IPS-18c (cell line): ENCODE measurements around the gene BRCA1.
A peak's percentile ranks its signal among the peaks of the same experiment; 100 is the strongest.
"Not testable (repeated sequence)": the region's sequence is repeated elsewhere in the genome, so short reads cannot be mapped to it uniquely, and the experiment has no call there.

Source experiments
- H3K4me3 ChIP-seq: 2 replicates; pipeline ENCODE4 v1.7.0; 2013; ENCODE audit warnings: low read depth, mild to moderate bottlenecking, low read length, moderate library complexity; ENCODE audit not compliant: insufficient read depth
- H3K9me3 ChIP-seq: one replicate; pipeline ENCODE4 v1.6.1; 2013; ENCODE audit warnings: mild to moderate bottlenecking, low read length, moderate library complexity; ENCODE audit not compliant: control insufficient read depth, insufficient read depth

BRCA1 gene

GRCh38 chr17:43125133-43125966, at the start of gene BRCA1:
BRCA1 (minus strand) TSS chr17:43125364; CDS start chr17:43124096, 1,268 bp downstream.
- Histone ChIP-seq H3K4me3 (peak within 1 kb of the TSS; percentile 83), H3K9me3 (peaks cover 2% of the 10 kb centered on the region)

GRCh38 chr17:43171586-43172487, 46.7 kb upstream of the BRCA1 start:
- peak overlapping the region; percentile 97 for H3K4me3 ChIP-seq
- no peaks in the 10 kb centered on the region for H3K9me3 ChIP-seq

GRCh38 chr17:43170766-43171585, 45.8 kb upstream of the BRCA1 start, which contains the start of gene NBR1:
NBR1 (plus strand) TSS chr17:43171214; CDS start chr17:43175800, 4,586 bp downstream.
- H3K9me3 ChIP-seq = no peaks in the 10 kb centered on the region
- peak within 1 kb of the TSS; percentile 97 for H3K4me3 ChIP-seq

- Histone ChIP-seq H3K9me3 (no peaks in the 10 kb centered on the region), H3K4me3 (peak overlapping the region; percentile 97)
Measured at GRCh38 chr17:43170140-43170765, 45.1 kb upstream of the BRCA1 start.

GRCh38 chr17:43169561-43170139, 44.5 kb upstream of the BRCA1 start:
- peak overlapping the region; percentile 97 for H3K4me3 ChIP-seq
- H3K9me3 ChIP-seq = no peaks in the 10 kb centered on the region

- not testable (repeated sequence) for H3K4me3 ChIP-seq
Measured at GRCh38 chr17:43165971-43166370, 40.8 kb upstream of the BRCA1 start.

GRCh38 chr17:43159957-43160356, 34.8 kb upstream of the BRCA1 start:
- not testable (repeated sequence) for H3K9me3 ChIP-seq

More at GRCh38 chr17:43165971-43166370, 40.8 kb upstream of the BRCA1 start:
- not testable (repeated sequence) for H3K9me3 ChIP-seq

GRCh38 chr17:43159232-43159631, 34.1 kb upstream of the BRCA1 start:
- H3K4me3 ChIP-seq = not testable (repeated sequence)

More at GRCh38 chr17:43159957-43160356, 34.8 kb upstream of the BRCA1 start:
- H3K4me3 ChIP-seq = not testable (repeated sequence)

GRCh38 chr17:43155666-43156065, 30.5 kb upstream of the BRCA1 start:
- no peak overlapping the region for H3K4me3 ChIP-seq

More at GRCh38 chr17:43159232-43159631, 34.1 kb upstream of the BRCA1 start:
- H3K9me3 ChIP-seq = not testable (repeated sequence)

GRCh38 chr17:43153197-43153835, 28.2 kb upstream of the BRCA1 start:
- H3K4me3 ChIP-seq, H3K9me3 ChIP-seq: not testable (repeated sequence)

More at GRCh38 chr17:43155666-43156065, 30.5 kb upstream of the BRCA1 start:
- H3K9me3 ChIP-seq = no peaks in the 10 kb centered on the region

- H3K4me3 ChIP-seq = no peak overlapping the region
Measured at GRCh38 chr17:43151880-43152456, 26.8 kb upstream of the BRCA1 start.

GRCh38 chr17:43146649-43147048, 21.5 kb upstream of the BRCA1 start:
- H3K4me3 ChIP-seq = no peak overlapping the region

More at GRCh38 chr17:43151880-43152456, 26.8 kb upstream of the BRCA1 start:
- H3K9me3 ChIP-seq = no peaks in the 10 kb centered on the region

GRCh38 chr17:43143201-43143600, 18.0 kb upstream of the BRCA1 start:
- Histone ChIP-seq H3K4me3 (no peak overlapping the region), H3K9me3 (no peaks in the 10 kb centered on the region)

More at GRCh38 chr17:43146649-43147048, 21.5 kb upstream of the BRCA1 start:
- H3K9me3 ChIP-seq = no peaks in the 10 kb centered on the region

- H3K9me3 ChIP-seq = no peaks in the 10 kb centered on the region
- no peak overlapping the region for H3K4me3 ChIP-seq
Measured at GRCh38 chr17:43142153-43142552, 17.0 kb upstream of the BRCA1 start.
